HTR-8/SVneo (cell line): ENCODE data around the gene HTR3C.
A peak's percentile ranks its signal among the peaks of the same experiment; 100 is the strongest.
"Not testable (repeated sequence)": the region's sequence is repeated elsewhere in the genome, so short reads cannot be mapped to it uniquely, and the experiment has no call there.

Experiments used
- DNase-seq: peaks from one replicate; pipeline ENCODE4 v3.0.0; 2011; ENCODE audit warnings: low spot score, mixed read lengths; ENCODE audit not compliant: insufficient read length
- FAIRE-seq: peaks from 2 replicates; lab custom pipeline; 2011; peaks lifted over from hg19 to GRCh38; lab: Jason Lieb, UNC

Gene HTR3C

GRCh38 chr3:184029443-184029842 is 23.4 kb upstream of the HTR3C start:
- DNase-seq (no peak), FAIRE-seq (no peak)

- DNase-seq = no peak
- FAIRE-seq = no peak
Measured at GRCh38 chr3:184030536-184030935, 22.3 kb upstream of the HTR3C start.

GRCh38 chr3:184031187-184031792 is 21.6 kb upstream of the HTR3C start, which contains the start of gene HTR3D:
Gene HTR3D, plus strand, starts transcription at chr3:184031742. Its CDS starts 0 bp downstream, at chr3:184031742.
- DNase-seq (no peak), FAIRE-seq (no peak)

GRCh38 chr3:184037816-184038215 is 15.0 kb upstream of the HTR3C start:
- no peak for FAIRE-seq

GRCh38 chr3:184038307-184038706 is 14.5 kb upstream of the HTR3C start:
- not testable (repeated sequence) for FAIRE-seq, DNase-seq

More at GRCh38 chr3:184037816-184038215, 15.0 kb upstream of the HTR3C start:
- DNase-seq = no peak

GRCh38 chr3:184039414-184039813 is 13.4 kb upstream of the HTR3C start:
- DNase-seq = no peak
- no peak for FAIRE-seq

GRCh38 chr3:184040010-184040409 is 12.8 kb upstream of the HTR3C start:
- peak; percentile 69 for DNase-seq
- FAIRE-seq = no peak

- DNase-seq (no peak), FAIRE-seq (no peak)
Measured at GRCh38 chr3:184042617-184043016, 10.2 kb upstream of the HTR3C start.

GRCh38 chr3:184045995-184046394 is 6.9 kb upstream of the HTR3C start:
- FAIRE-seq (no peak), DNase-seq (no peak)

GRCh38 chr3:184050217-184050847 is 2.5 kb upstream of the HTR3C start:
- DNase-seq = no peak
- no peak for FAIRE-seq

GRCh38 chr3:184058029-184058428 is 5.2 kb downstream of the HTR3C start:
- FAIRE-seq = no peak
- DNase-seq = no peak

- DNase-seq = no peak
- no peak for FAIRE-seq
Measured at GRCh38 chr3:184059424-184059823, 6.6 kb downstream of the HTR3C start.

- DNase-seq = no peak
- FAIRE-seq = no peak
Measured at GRCh38 chr3:184062637-184063036, 9.8 kb downstream of the HTR3C start.

- no peak for FAIRE-seq
Measured at GRCh38 chr3:184066211-184066610, 13.4 kb downstream of the HTR3C start.

GRCh38 chr3:184067573-184068055 is 14.8 kb downstream of the HTR3C start:
- DNase-seq = no peak
- no peak for FAIRE-seq

More at GRCh38 chr3:184066211-184066610, 13.4 kb downstream of the HTR3C start:
- no peak for DNase-seq

- DNase-seq = no peak
- FAIRE-seq = no peak
Measured at GRCh38 chr3:184068344-184068743, 15.5 kb downstream of the HTR3C start.

- DNase-seq, FAIRE-seq: not testable (repeated sequence)
Measured at GRCh38 chr3:184071142-184071541, 18.3 kb downstream of the HTR3C start.

GRCh38 chr3:184073621-184074020 is 20.8 kb downstream of the HTR3C start:
- FAIRE-seq = no peak
- no peak for DNase-seq

- FAIRE-seq = no peak
- DNase-seq = no peak
Measured at GRCh38 chr3:184075901-184076300, 23.1 kb downstream of the HTR3C start.

GRCh38 chr3:184077881-184078280 is 25.0 kb downstream of the HTR3C start:
- no peak for DNase-seq

GRCh38 chr3:184078851-184079250 is 26.0 kb downstream of the HTR3C start:
- DNase-seq (no peak), FAIRE-seq (no peak)

More at GRCh38 chr3:184077881-184078280, 25.0 kb downstream of the HTR3C start:
- no peak for FAIRE-seq
